Heart right ventricle (tissue), 16 donors: ENCODE data around the gene KLF13. TPM values are rescaled to one million over a fixed set of nuclear protein-coding genes. Genes with fewer than 3 reads are reported as not detected.
A peak's percentile ranks its signal among the peaks of the same experiment; 100 is the strongest.

Experiments used
- ATAC-seq, 8 donors: fragments of 200-7000 bp; cut with Tn5 transposase; one replicate each; pipeline ENCODE4 v1.9.1; 2020; ENCODE audit warnings: mild to moderate bottlenecking in 8 of 8, moderate library complexity in 8 of 8, moderate number of reproducible peaks in 1 of 8
- DNase-seq, 2 donors: peaks; one replicate each; pipeline ENCODE4 v3.0.0-alpha.2; 2020
- H3K27ac ChIP-seq, 10 donors: fragments of 200-600 bp; sonication (generic) in 2 of 10; one replicate each; pipeline versions ENCODE4 v1.5.0 to v1.8.0; 2020 to 2022; ENCODE audit warnings: mild to moderate bottlenecking in 3 of 10
- H3K27me3 ChIP-seq, 7 donors: fragments of 200-600 bp; one replicate each; pipeline ENCODE4 v1.8.0; 2021 to 2022; ENCODE audit warnings: mild to moderate bottlenecking in 2 of 7
- H3K36me3 ChIP-seq, 9 donors: fragments of 200-600 bp; sonication (generic) in 1 of 9; one replicate each; pipeline versions ENCODE4 v1.5.0 to v1.8.0; 2020 to 2022; ENCODE audit warnings: mild to moderate bottlenecking in 2 of 9
- H3K4me1 ChIP-seq, 9 donors: fragments of 200-600 bp; sonication (generic) in 1 of 9; one replicate each; pipeline versions ENCODE4 v1.5.0 to v1.8.0; 2020 to 2022; ENCODE audit warnings: mild to moderate bottlenecking in 4 of 9
- H3K4me3 ChIP-seq, 10 donors: fragments of 200-600 bp; sonication (generic) in 2 of 10; one replicate each; pipeline versions ENCODE4 v1.5.0 to v1.8.0; 2020 to 2022; ENCODE audit warnings: mild to moderate bottlenecking in 7 of 10, moderate library complexity in 2 of 10
- H3K9me3 ChIP-seq, 11 donors: fragments of 200-600 bp in 10 of 11; sonication (generic) in 2 of 11; one replicate each; pipeline versions ENCODE4 v1.5.0 to v1.8.0; 2013 to 2022; ENCODE audit warnings: mild to moderate bottlenecking in 2 of 11, control low read depth in 1 of 11, moderate library complexity in 1 of 11
- CTCF ChIP-seq, 9 donors: fragments of 200-600 bp; sonication (generic) in 2 of 9; IDR thresholded peaks; one replicate each; pipeline versions ENCODE4 v1.5.0 to v1.8.0; 2021 to 2022; ENCODE audit warnings: antibody characterized with exemption in 9 of 9, mild to moderate bottlenecking in 5 of 9, moderate library complexity in 1 of 9
- WGBS, 2 donors: extraction: QIAGEN DNeasy Blood & Tissue Kit; methylation state at CpG; one replicate each; pipeline ENCODE4 v1.1.7; 2013; ENCODE audit warnings: inconsistent platforms in 1 of 2; 5-methylcytosine and 5-hydroxymethylcytosine counted together
- intact Hi-C, 10 donors: fragments of 100-400 bp; cut with DNase I; formaldehyde crosslinking; loops; one replicate each; pipeline versions ENCODE4 v1.11.1 to v1.14.2; 2022
- polyA plus RNA-seq, 2 donors: library from polyadenylated mRNA; stranded (reverse); fragments of 200-250 nt; gene quantifications; one replicate each; pipeline ENCODE4 v1.2.3, GENCODE V29; 2013
- total RNA-seq, 10 donors: library from RNA; stranded (reverse); fragmentation: NEBNext Ultra II Directional in 3 of 10; extraction: Animal tissue kit (Norgen Biotek cat#: 25700) in 3 of 10; gene quantifications; one replicate each; pipeline versions ENCODE4 v1.2.1 to v1.2.4, GENCODE V29; 2021 to 2023
- donor health status: Arrhythmogenic right ventricular cardiomyopathy.
- donor health status: ischemic (EF 13 %, LVEDD 7.1; RV severe dilation, severe dysfunction).
- donor health status: healthy with polysubstance abuse.
- donor health status: DM: no; HTN: yes; CAD: no.
- donor health status: DM: no; HTN: no; CAD: no.
- donor health status: ischemic (EF 25% LVEDD 6.9; RV normal size, moderate dysfunction).
- donor health status: ischemic (EF 25% LVEDD 5.7; RV mildly dilated, moderate dysfunction).
- donor health status: healthy.
- donor health status: DM: yes; HTN: yes; CAD: no.
- donor health status: Ischemic cardiomyopathy.
- donor health status: ischemic (EF 35%, LVEDD 5.7; RV mildly dilated, moderate dysfunction).
- donor health status: nonischemic (EF 11% LVEDD 7.7; RV severe dilation, severe dysfunction).
- donor health status: DM: yes; HTN: yes; CAD: no.
- donor health status: PGD.
- donor health status: ischemic (EF 29% LVEDD 5.4; RV normal size, mild dysfunction).
- donor health status: nonischemic (EF 23%, LVEDD 6.1; RV moderate dilation, normal function).

The KLF13 gene
- total and polyA plus RNA-seq, 12 donors, result 28.4 to 101 (median 45.0) TPM

GRCh38 chr15:31399544-31400171 lies 73.0 kb downstream of the KLF13 start:
- H3K27ac ChIP-seq, result peak overlapping the region in 2 of 10 donors; percentile 5 to 63
- no peaks in the 10 kb centered on the region for H3K27me3 ChIP-seq
- WGBS, 2 donors, result 88 to 89% methylated on average over 8 of the region's 8 CpGs
- ATAC-seq, result no peak
- H3K4me3 ChIP-seq, result no peak overlapping the region
- intact Hi-C loops, result loop anchor here in 8 of 10 donors (5.0 to 10.0 kb wide), 7 partner anchors 38 to 185 kb away; partner anchors contain the start of gene KLF13 (in 1 of the 8)
- H3K36me3 ChIP-seq, result no peaks in the 10 kb centered on the region
- TF ChIP-seq CTCF (IDR thresholded peaks at IDR 0.05), result no peak
- H3K9me3 ChIP-seq, result no peaks in the 10 kb centered on the region
- peaks cover 13 to 58% (median 38%) of the 10 kb centered on the region in 9 donors for H3K4me1 ChIP-seq
- peak in 1 of 2 donors; percentile 17 for DNase-seq

GRCh38 chr15:31400222-31400927 lies 73.7 kb downstream of the KLF13 start:
- H3K27me3 ChIP-seq, result no peaks in the 10 kb centered on the region
- no peak for ATAC-seq
- intact Hi-C loops, result loop anchor here in 2 of 10 donors (5.0 to 10.0 kb wide), 2 partner anchors 37 to 186 kb away; no protein-coding TSS in a partner anchor
- peaks cover 13 to 62% (median 38%) of the 10 kb centered on the region in 9 donors for H3K4me1 ChIP-seq
- TF ChIP-seq CTCF (IDR thresholded peaks at IDR 0.05), result no peak
- WGBS, 2 donors, result 97% methylated on average over 13 of the region's 13 CpGs
- no peaks in the 10 kb centered on the region for H3K9me3 ChIP-seq
- H3K27ac ChIP-seq, result peak overlapping the region in 2 of 10 donors; percentile 5 to 63
- no peak for DNase-seq
- H3K4me3 ChIP-seq, result no peak overlapping the region
- H3K36me3 ChIP-seq, result no peaks in the 10 kb centered on the region

- ATAC-seq, result no peak
- H3K27ac ChIP-seq, result peak overlapping the region in 1 of 10 donors; percentile 70
- peak in 1 of 2 donors; percentile 16 for DNase-seq
- H3K27me3 ChIP-seq, result no peaks in the 10 kb centered on the region
- H3K4me3 ChIP-seq, result no peak overlapping the region
- peaks cover 13 to 67% (median 38%) of the 10 kb centered on the region in 9 donors for H3K4me1 ChIP-seq
- intact Hi-C loops, result loop anchor here in 2 of 10 donors (5.0 to 10.0 kb wide), 2 partner anchors 36 to 186 kb away; no protein-coding TSS in a partner anchor
- no peaks in the 10 kb centered on the region for H3K36me3 ChIP-seq
- H3K9me3 ChIP-seq, result no peaks in the 10 kb centered on the region
- no peak for TF ChIP-seq CTCF (IDR thresholded peaks at IDR 0.05)
- 83 to 85% methylated on average over 8 of the region's 8 CpGs for WGBS, 2 donors
These were observed 74.6 kb downstream of the KLF13 start for GRCh38 chr15:31401282-31401681.

GRCh38 chr15:31402003-31402402 lies 75.4 kb downstream of the KLF13 start:
- H3K27me3 ChIP-seq, result no peaks in the 10 kb centered on the region
- H3K36me3 ChIP-seq, result no peaks in the 10 kb centered on the region
- DNase-seq, result peak in 1 of 2 donors; percentile 13
- H3K27ac ChIP-seq, result peak overlapping the region in 9 of 10 donors; percentile 24 to 73 (median 67)
- no peak for TF ChIP-seq CTCF (IDR thresholded peaks at IDR 0.05)
- no peak for ATAC-seq
- H3K4me3 ChIP-seq, result no peak overlapping the region
- H3K9me3 ChIP-seq, result no peaks in the 10 kb centered on the region
- H3K4me1 ChIP-seq, result peaks cover 13 to 61% (median 31%) of the 10 kb centered on the region in 9 donors
- intact Hi-C loops, result loop anchor here in 2 of 10 donors (5.0 to 10.0 kb wide), 2 partner anchors 35 to 187 kb away; no protein-coding TSS in a partner anchor
- WGBS, 2 donors, result 94 to 98% methylated on average over 8 of the region's 8 CpGs
